Natural killer cell (primary cell): ENCODE data around the gene NDST1. TPM values are rescaled to one million over a fixed set of nuclear protein-coding genes. Genes with fewer than 3 reads are reported as not detected.

Experiments used
- ATAC-seq, 3 donors: fragments of 150-1000 bp in 2 of 3; fragments of 200-7000 bp in 1 of 3; cut with Tn5 transposase; 1 replicate in 1 of 3; 2 replicates in 2 of 3; pipeline ENCODE4 v1.10.0; 2021; ENCODE audit warnings: mild to moderate bottlenecking in 2 of 3, moderate library complexity in 2 of 3
- DNase-seq, 2 donors: peaks; one replicate each; pipeline versions ENCODE4 v3.0.0 to v3.0.0-alpha.2; 2013 to 2021; ENCODE audit warnings: mixed read lengths in 1 of 2
- H3K27ac ChIP-seq: one replicate; pipeline ENCODE4 v1.5.1; 2013; ENCODE audit warnings: mild to moderate bottlenecking, low read length
- H3K27me3 ChIP-seq: one replicate; pipeline ENCODE4 v1.6.1; 2013; ENCODE audit warnings: low read length; ENCODE audit not compliant: control insufficient read depth, insufficient read depth
- H3K36me3 ChIP-seq: one replicate; pipeline ENCODE4 v1.6.1; 2013; ENCODE audit warnings: low read length; ENCODE audit not compliant: control insufficient read depth, insufficient read depth
- H3K4me1 ChIP-seq: one replicate; pipeline ENCODE4 v1.6.1; 2013; ENCODE audit warnings: low read length; ENCODE audit not compliant: control insufficient read depth, insufficient read depth
- H3K4me3 ChIP-seq: one replicate; pipeline ENCODE4 v1.5.1; 2013; ENCODE audit warnings: low read length
- H3K9me3 ChIP-seq: one replicate; pipeline ENCODE4 v1.6.1; 2013; ENCODE audit warnings: low read length; ENCODE audit not compliant: control insufficient read depth, insufficient read depth
- H3K27ac Mint-ChIP-seq, 2 donors: one replicate each; pipeline ENCODE4 v1.8.0; 2022; ENCODE audit warnings: mild to moderate bottlenecking in 2 of 2, mixed read lengths in 2 of 2, moderate library complexity in 1 of 2
- H3K27me3 Mint-ChIP-seq, 2 donors: one replicate each; pipeline ENCODE4 v1.8.0; 2022; ENCODE audit warnings: low read depth in 2 of 2, mixed read lengths in 2 of 2
- H3K36me3 Mint-ChIP-seq: one replicate; pipeline ENCODE4 v1.8.0; 2022; ENCODE audit warnings: mixed read lengths
- H3K4me1 Mint-ChIP-seq, 2 donors: one replicate each; pipeline ENCODE4 v1.8.0; 2022; ENCODE audit warnings: mixed read lengths in 2 of 2
- H3K4me3 Mint-ChIP-seq: one replicate; pipeline ENCODE4 v1.8.0; 2022; ENCODE audit warnings: mild to moderate bottlenecking, moderate library complexity, mixed read lengths
- H3K9me3 Mint-ChIP-seq, 2 donors: one replicate each; pipeline ENCODE4 v1.8.0; 2022; ENCODE audit warnings: mixed read lengths in 2 of 2
- CTCF ChIP-seq: fragments of 200-600 bp; IDR thresholded peaks from one replicate; pipeline ENCODE4 v1.8.0; 2022; ENCODE audit warnings: antibody characterized with exemption
- WGBS: methylation state at CpG from one replicate; pipeline ENCODE4 v1.1.7; 2013; ENCODE audit warnings: missing lambda C conversion rate; ENCODE audit not compliant: insufficient coverage; 5-methylcytosine and 5-hydroxymethylcytosine counted together
- intact Hi-C: fragments of 100-400 bp; cut with micrococcal nuclease; formaldehyde crosslinking; loops from one replicate; pipeline ENCODE4 v1.14.2; 2022
- total RNA-seq, 4 donors: library from RNA; stranded (reverse); fragments of 120-200 nt in 1 of 4; gene quantifications; one replicate each; pipeline versions ENCODE4 v1.2.3 to v1.2.4, GENCODE V29; 2013 to 2022

Gene NDST1
- total RNA-seq, 3 donors from 2014 or later (not counting 1 experiment from before 2014, with no cell fraction given) = 2.8 to 12.3 (median 4.3) TPM

GRCh38 chr5:150579462-150580400, 71.8 kb downstream of the NDST1 start:
- no peak for DNase-seq
- Histone ChIP-seq H3K4me3 (no peak overlapping the region), H3K9me3 (no peaks in the 10 kb centered on the region), H3K27ac (no peak overlapping the region), H3K36me3 (no peaks in the 10 kb centered on the region), H3K4me1 (no peaks in the 10 kb centered on the region), H3K27me3 (peaks cover 2% of the 10 kb centered on the region)
- Mint-ChIP-seq H3K4me3 (no peak overlapping the region), H3K4me1 (no peaks in the 10 kb centered on the region), H3K36me3 (no peaks in the 10 kb centered on the region), H3K27me3 (peaks cover 11 to 24% of the 10 kb centered on the region in 2 donors), H3K9me3 (no peaks in the 10 kb centered on the region), H3K27ac (no peak overlapping the region)
- WGBS = 91% methylated on average over 11 of the region's 11 CpGs
- no peak for TF ChIP-seq CTCF
- no peak for ATAC-seq
- intact Hi-C loops = no loop called here

- TF ChIP-seq CTCF = no peak
- H3K27me3 ChIP-seq = peaks cover 2% of the 10 kb centered on the region
- Mint-ChIP-seq H3K27me3 (peaks cover 11 to 24% of the 10 kb centered on the region in 2 donors), H3K9me3 (no peaks in the 10 kb centered on the region), H3K4me1 (no peaks in the 10 kb centered on the region), H3K36me3 (no peaks in the 10 kb centered on the region), H3K4me3 (no peak overlapping the region), H3K27ac (no peak overlapping the region)
- no peaks in the 10 kb centered on the region for H3K4me1 ChIP-seq
- DNase-seq = no peak
- H3K36me3 ChIP-seq = no peaks in the 10 kb centered on the region
- no peaks in the 10 kb centered on the region for H3K9me3 ChIP-seq
- no peak for ATAC-seq
- intact Hi-C loops = no loop called here
- H3K27ac ChIP-seq = no peak overlapping the region
- 86% methylated on average over 2 of the region's 3 CpGs for WGBS
- H3K4me3 ChIP-seq = no peak overlapping the region
Measured at GRCh38 chr5:150580917-150581316, 73.0 kb downstream of the NDST1 start.

DNA sequence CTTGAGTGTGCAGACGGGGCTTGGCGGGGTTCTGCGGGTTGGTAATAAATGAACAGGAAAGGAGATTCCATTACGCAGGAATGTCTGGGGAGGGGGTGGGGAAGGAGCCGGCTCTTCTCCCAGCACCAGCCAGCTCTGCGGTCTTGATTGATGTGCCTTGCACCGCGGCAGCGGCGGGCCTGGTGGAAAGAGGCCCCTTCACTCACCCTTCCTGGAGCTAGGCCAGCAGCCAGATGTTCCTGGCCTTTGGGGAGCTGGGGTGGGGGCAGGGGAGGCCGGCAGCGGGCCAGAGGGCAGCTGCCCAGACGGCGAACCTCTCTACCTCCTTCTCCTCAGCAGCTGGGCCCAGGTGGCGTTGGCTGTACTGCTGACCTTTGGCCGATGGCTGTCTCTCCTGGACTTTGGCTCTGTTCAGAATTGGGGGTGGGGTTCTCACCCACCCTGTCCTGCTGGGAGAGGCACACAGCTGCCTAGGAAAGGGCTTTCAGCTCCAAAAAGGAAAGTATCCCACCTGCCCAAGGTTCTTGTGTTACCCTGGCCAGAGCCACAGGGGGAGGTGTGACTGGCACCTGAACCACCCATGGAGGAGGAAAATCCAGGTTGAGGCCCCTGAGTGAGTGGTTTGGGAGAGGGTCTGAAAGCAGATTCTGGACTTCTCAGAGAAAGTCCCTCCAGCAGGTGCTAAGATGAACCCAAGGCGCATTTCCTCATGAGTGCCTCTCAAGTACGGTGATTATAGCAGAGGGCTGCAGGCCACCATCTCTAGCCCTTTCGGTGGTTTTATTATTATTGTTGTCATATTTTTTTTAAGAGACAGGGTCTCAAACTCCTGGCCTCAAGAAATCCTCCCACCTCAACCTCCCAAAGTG, 74.5 kb downstream of the NDST1 start:
- Histone ChIP-seq H3K4me3 (no peak overlapping the region), H3K27me3 (peaks cover 2% of the 10 kb centered on the region), H3K9me3 (no peaks in the 10 kb centered on the region), H3K4me1 (no peaks in the 10 kb centered on the region), H3K36me3 (no peaks in the 10 kb centered on the region), H3K27ac (no peak overlapping the region)
- no peak overlapping the region for H3K4me3 Mint-ChIP-seq
- intact Hi-C loops = no loop called here
- no peak for ATAC-seq
- no peak for TF ChIP-seq CTCF
- no peaks in the 10 kb centered on the region for H3K36me3 Mint-ChIP-seq
- no peaks in the 10 kb centered on the region for H3K9me3 Mint-ChIP-seq
- DNase-seq = no peak
- H3K4me1 Mint-ChIP-seq = no peaks in the 10 kb centered on the region
- peaks cover 11 to 24% of the 10 kb centered on the region in 2 donors for H3K27me3 Mint-ChIP-seq
- WGBS = 37% methylated on average over 17 of the region's 19 CpGs
- no peak overlapping the region for H3K27ac Mint-ChIP-seq
